Regular cardiac myocyte (primary cell): ENCODE data around the gene NBPF19. TPM values are rescaled to one million over a fixed set of nuclear protein-coding genes. Genes with fewer than 3 reads are reported as not detected.

ENCODE experiments used
- total RNA-seq: library from RNA; depleted of rRNA; stranded (reverse); fragments of >200 nt; gene quantifications from 2 replicates; pipeline ENCODE4 v1.2.3, GENCODE V29; 2014

NBPF19 gene, protein sequence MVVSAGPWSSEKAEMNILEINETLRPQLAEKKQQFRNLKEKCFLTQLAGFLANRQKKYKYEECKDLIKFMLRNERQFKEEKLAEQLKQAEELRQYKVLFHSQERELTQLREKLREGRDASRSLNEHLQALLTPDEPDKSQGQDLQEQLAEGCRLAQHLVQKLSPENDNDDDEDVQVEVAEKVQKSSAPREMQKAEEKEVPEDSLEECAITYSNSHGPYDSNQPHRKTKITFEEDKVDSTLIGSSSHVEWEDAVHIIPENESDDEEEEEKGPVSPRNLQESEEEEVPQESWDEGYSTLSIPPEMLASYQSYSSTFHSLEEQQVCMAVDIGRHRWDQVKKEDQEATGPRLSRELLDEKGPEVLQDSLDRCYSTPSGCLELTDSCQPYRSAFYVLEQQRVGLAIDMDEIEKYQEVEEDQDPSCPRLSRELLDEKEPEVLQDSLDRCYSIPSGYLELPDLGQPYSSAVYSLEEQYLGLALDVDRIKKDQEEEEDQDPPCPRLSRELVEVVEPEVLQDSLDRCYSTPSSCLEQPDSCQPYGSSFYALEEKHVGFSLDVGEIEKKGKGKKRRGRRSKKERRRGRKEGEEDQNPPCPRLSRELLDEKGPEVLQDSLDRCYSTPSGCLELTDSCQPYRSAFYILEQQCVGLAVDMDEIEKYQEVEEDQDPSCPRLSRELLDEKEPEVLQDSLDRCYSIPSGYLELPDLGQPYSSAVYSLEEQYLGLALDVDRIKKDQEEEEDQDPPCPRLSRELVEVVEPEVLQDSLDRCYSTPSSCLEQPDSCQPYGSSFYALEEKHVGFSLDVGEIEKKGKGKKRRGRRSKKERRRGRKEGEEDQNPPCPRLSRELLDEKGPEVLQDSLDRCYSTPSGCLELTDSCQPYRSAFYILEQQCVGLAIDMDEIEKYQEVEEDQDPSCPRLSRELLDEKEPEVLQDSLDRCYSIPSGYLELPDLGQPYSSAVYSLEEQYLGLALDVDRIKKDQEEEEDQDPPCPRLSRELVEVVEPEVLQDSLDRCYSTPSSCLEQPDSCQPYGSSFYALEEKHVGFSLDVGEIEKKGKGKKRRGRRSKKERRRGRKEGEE (N-terminal part only)
- total RNA-seq = 5.8 and 18.0 TPM in 2 replicates

DNA sequence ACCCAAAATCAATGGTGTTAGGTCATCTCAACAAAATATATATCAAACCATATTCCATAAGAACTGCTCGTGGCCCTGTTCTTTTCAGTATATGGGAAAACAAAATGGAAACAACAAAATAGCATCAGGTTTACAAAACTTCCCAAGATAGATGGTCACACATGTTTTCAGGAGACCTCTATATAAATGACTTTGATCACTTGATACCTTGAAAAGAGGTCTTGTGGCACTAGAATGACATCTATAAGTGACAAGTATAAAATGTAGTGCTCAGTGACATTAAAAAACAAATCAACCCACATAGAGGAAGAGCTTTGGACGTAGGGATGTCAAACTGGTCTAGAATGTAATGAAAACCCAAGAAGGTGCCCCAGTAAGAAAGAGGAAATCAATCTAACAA is at the start of gene NBPF19:
NBPF19 (plus strand) TSS at position 301 of the 400 bp plus-strand sequence. CDS start 888 bp downstream, outside the sequence.

Other genes starting within 250 kb of the NBPF19 start
- not detected in 2 replicates for gene PPIAL4C, start 108.8 kb downstream of the NBPF19 start, total RNA-seq